SK-N-SH (cell line): ENCODE measurements around the gene SV2C.

ENCODE experiments used
- CTCF ChIP-seq: fragments of 200-600 bp; sonication (generic); IDR thresholded peaks from 2 replicates; pipeline ENCODE4 v1.6.1; 2017; ENCODE audit warnings: antibody characterized with exemption, mild to moderate bottlenecking, moderate library complexity
- ELF1 ChIP-seq: IDR thresholded peaks from 2 replicates; pipeline ENCODE4 v1.4.0; 2012
- EP300 ChIP-seq, 2 experiments: IDR thresholded peaks; 2 replicates each; pipeline versions ENCODE4 v1.4.0 to v1.6.1; 2012; ENCODE audit warnings: borderline replicate concordance in 1 of 2, low read depth in 1 of 2, low read length in 1 of 2
- EZH2phosphoT487 ChIP-seq: fragments of 200-600 bp; sonication (generic); IDR thresholded peaks from 2 replicates; pipeline ENCODE4 v1.6.1; 2017; ENCODE audit warnings: low read depth, mixed run types, mild to moderate bottlenecking, antibody characterized with exemption, moderate library complexity, borderline replicate concordance
- FOXM1 ChIP-seq: IDR thresholded peaks from 2 replicates; pipeline ENCODE4 v1.4.0; 2012; ENCODE audit warnings: low read depth, mild to moderate bottlenecking
- GATA2 ChIP-seq: sonication (generic); formaldehyde crosslinking; IDR thresholded peaks from 2 replicates; pipeline ENCODE4 v1.5.0; 2020; ENCODE audit warnings: mild to moderate bottlenecking, missing genetic modification reagents
- JUND ChIP-seq: IDR thresholded peaks from 2 replicates; pipeline ENCODE4 v1.4.0; 2012
- MAX ChIP-seq: IDR thresholded peaks from 2 replicates; pipeline ENCODE4 v1.4.0; 2012; ENCODE audit warnings: low read depth
- NRF1 ChIP-seq: IDR thresholded peaks from 2 replicates; pipeline ENCODE4 v1.6.1; 2012; ENCODE audit warnings: low read depth, mild to moderate bottlenecking, low read length
- PBX3 ChIP-seq: IDR thresholded peaks from 2 replicates; pipeline ENCODE4; 2012
- POLR2AphosphoS5 ChIP-seq: IDR thresholded peaks from 2 replicates; pipeline ENCODE4 v1.6.1; 2012; ENCODE audit warnings: low read depth, low read length
- REST ChIP-seq: IDR thresholded peaks from 2 replicates; pipeline ENCODE4 v1.6.1; 2012; ENCODE audit warnings: mild to moderate bottlenecking, low read depth, low read length, moderate library complexity
- TEAD4 ChIP-seq: IDR thresholded peaks from 2 replicates; pipeline ENCODE4 v1.4.0; 2012; ENCODE audit warnings: mild to moderate bottlenecking, borderline replicate concordance; ENCODE audit not compliant: insufficient read depth
- ZBTB33 ChIP-seq: IDR thresholded peaks from 2 replicates; pipeline ENCODE4 v1.4.0; 2012; ENCODE audit warnings: low read depth, borderline replicate concordance

GRCh38 chr5:76062502-76063041, 20.6 kb upstream of the SV2C start:
- TF ChIP-seq GATA2 (CRISPR knock-in tag), result no peak
- no peak for TF ChIP-seq POLR2AphosphoS5
- TF ChIP-seq CTCF, result no peak
- no peak for TF ChIP-seq MAX
- TF ChIP-seq PBX3, result no peak
- TF ChIP-seq TEAD4, result no peak
- TF ChIP-seq FOXM1, result no peak
- TF ChIP-seq REST, result no peak
- TF ChIP-seq JUND, result no peak
- no peak for TF ChIP-seq ELF1
- no peak for TF ChIP-seq EP300 (IDR thresholded peaks at IDR 0.05; ENCODE audit: borderline replicate concordance in 1 of 2, low read depth in 1 of 2, low read length in 1 of 2)
- no peak for TF ChIP-seq EZH2phosphoT487
- no peak for TF ChIP-seq ZBTB33
- TF ChIP-seq NRF1, result no peak
